K562 (cell line): ENCODE data around the gene ATP6V0A1. TPM values are rescaled to one million over a fixed set of nuclear protein-coding genes. Genes with fewer than 3 reads are reported as not detected.
A peak's percentile ranks its signal among the peaks of the same experiment; 100 is the strongest.

Experiments used
- ARID2 ChIP-seq: fragments of 450-650 bp; IDR thresholded peaks from 2 replicates; pipeline ENCODE4 v1.6.1; 2017; ENCODE audit warnings: antibody characterized with exemption, mild to moderate bottlenecking
- CBX3 ChIP-seq, 2 experiments: IDR thresholded peaks; 1 replicate in 1 of 2; 2 replicates in 1 of 2; pipeline ENCODE4 v1.6.1; 2012; ENCODE audit warnings: inconsistent platforms in 2 of 2, low read length in 2 of 2, borderline replicate concordance in 1 of 2, control low read depth in 1 of 2
- FOXJ3 ChIP-seq: sonication (generic); formaldehyde crosslinking; IDR thresholded peaks from 2 replicates; pipeline ENCODE4 v1.4.0; 2020; ENCODE audit warnings: mild to moderate bottlenecking, missing genetic modification reagents
- HES1 ChIP-seq: fragments of 450-650 bp; IDR thresholded peaks from 2 replicates; pipeline ENCODE4 v1.6.1; 2016; ENCODE audit warnings: low read depth, mild to moderate bottlenecking, moderate library complexity
- HEY1 ChIP-seq: fragments of 250-450 bp; sonication (Bioruptor Pico); IDR thresholded peaks from 2 replicates; pipeline ENCODE4 v1.5.0; 2020; ENCODE audit warnings: mild to moderate bottlenecking, moderate library complexity, borderline replicate concordance
- HMG20B ChIP-seq: fragments of 250-450 bp; sonication (Bioruptor Pico); IDR thresholded peaks from 2 replicates; pipeline ENCODE4 v1.5.0; 2021; ENCODE audit warnings: mild to moderate bottlenecking
- HNRNPK ChIP-seq: fragments of 200-400 bp; formaldehyde crosslinking; IDR thresholded peaks from one replicate; pipeline ENCODE4 v1.6.1; 2018; ENCODE audit warnings: mild to moderate bottlenecking, low read depth, low read length; ENCODE audit not compliant: poor library complexity, severe bottlenecking
- HNRNPLL ChIP-seq: fragments of 200-400 bp; formaldehyde crosslinking; IDR thresholded peaks from 2 replicates; pipeline ENCODE4 v1.6.1; 2017; ENCODE audit warnings: low read length, low read depth, mild to moderate bottlenecking; ENCODE audit not compliant: poor library complexity, severe bottlenecking
- IRF1 ChIP-seq: sonication (generic); formaldehyde crosslinking; IDR thresholded peaks from 2 replicates; pipeline ENCODE4 v1.8.0; 2022; ENCODE audit warnings: missing genetic modification reagents, mild to moderate bottlenecking, borderline replicate concordance
- NFE2 ChIP-seq: IDR thresholded peaks from 2 replicates; pipeline ENCODE4 v1.6.1; 2014; ENCODE audit warnings: antibody characterized with exemption, low read depth
- NFRKB ChIP-seq: fragments of 450-650 bp; IDR thresholded peaks from 2 replicates; pipeline ENCODE4 v1.6.1; 2016; ENCODE audit warnings: low read depth
- NR3C1 ChIP-seq: sonication (generic); formaldehyde crosslinking; IDR thresholded peaks from 2 replicates; pipeline ENCODE4 v1.8.1; 2022; ENCODE audit warnings: missing genetic modification reagents
- RB1 ChIP-seq: fragments of 450-650 bp; IDR thresholded peaks from 2 replicates; pipeline ENCODE4 v1.6.1; 2017; ENCODE audit warnings: low read depth, mild to moderate bottlenecking
- RNF2 ChIP-seq: sonication (generic); IDR thresholded peaks from 2 replicates; pipeline ENCODE4 v1.6.1; 2016
- SMC3 ChIP-seq: conservative IDR thresholded peaks from 2 replicates; pipeline ENCODE4 v1.6.1; 2011; ENCODE audit warnings: low read depth, low read length, improper control_type of control experiment; ENCODE audit not compliant: insufficient read depth
- STAT5A ChIP-seq: IDR thresholded peaks from 2 replicates; pipeline ENCODE4 v1.6.1; 2012; ENCODE audit warnings: low read length, inconsistent platforms, borderline replicate concordance
- ZBTB8A ChIP-seq: fragments of 450-650 bp; IDR thresholded peaks from 2 replicates; pipeline ENCODE4 v1.6.1; 2018; ENCODE audit warnings: mild to moderate bottlenecking, moderate library complexity; ENCODE audit not compliant: partially characterized antibody
- ZFPM2 ChIP-seq: fragments of 250-450 bp; sonication (Bioruptor Pico); IDR thresholded peaks from 2 replicates; pipeline ENCODE4 v1.5.1; 2022; ENCODE audit warnings: mild to moderate bottlenecking
- ZKSCAN1 ChIP-seq: fragments of 150-350 bp; IDR thresholded peaks from 2 replicates; pipeline ENCODE4 v1.6.1; 2016; ENCODE audit warnings: low read depth, low read length
- ZNF740 ChIP-seq, 3 experiments: fragments of 200-800 bp in 1 of 3; sonication (Bioruptor generic) in 1 of 3; sonication (generic) in 1 of 3; formaldehyde crosslinking in 1 of 3; IDR thresholded peaks; 2 replicates each; pipeline versions ENCODE4 v1.6.1 to v1.8.0; 2016 to 2022; ENCODE audit warnings: mild to moderate bottlenecking in 2 of 3, missing compliant biosample characterization in 2 of 3, missing genetic modification characterization in 2 of 3, missing genetic modification reagents in 1 of 3
- polyA plus RNA-seq, 8 experiments: library from polyadenylated mRNA; depleted of rRNA in 4 of 8; stranded (reverse) in 5 of 8; unstranded in 3 of 8; fragments of >200 nt; fragmentation: Nextera tagmentation in 2 of 8; fragmentation: Illumina TruSeq in 1 of 8; extraction: Ambion mirVana in 2 of 8; extraction: Trizol in 1 of 8; gene quantifications; 2 replicates each; pipeline versions ENCODE4 v1.2.1 to v1.2.3, GENCODE V29; 2011 to 2014; ENCODE audit warnings: inconsistent platforms in 1 of 8, missing spikeins in 1 of 8
- total RNA-seq, 7 experiments: library from RNA; depleted of rRNA in 6 of 7; stranded (reverse); fragments of >200 nt in 6 of 7; fragmentation: Illumina TruSeq in 2 of 7; extraction: Trizol in 2 of 7; gene quantifications; 2 replicates each; pipeline versions ENCODE4 v1.2.1 to v1.2.3, GENCODE V29; 2011 to 2021; ENCODE audit warnings: low replicate concordance in 1 of 7
- TF ChIP-seq, protein P1 (sequence below): sonication (generic); formaldehyde crosslinking; IDR thresholded peaks from 2 replicates; pipeline ENCODE4 v1.8.1; 2023; ENCODE audit warnings: mild to moderate bottlenecking, missing genetic modification reagents
- TF ChIP-seq, protein P2 (sequence below), 2 experiments: fragments of 450-650 bp in 1 of 2; sonication (generic) in 1 of 2; formaldehyde crosslinking; conservative IDR thresholded peaks; 2 replicates each; pipeline versions ENCODE4 v1.4.0 to v1.8.1; 2020 to 2022; ENCODE audit warnings: mild to moderate bottlenecking in 1 of 2, missing genetic modification reagents in 1 of 2
- TF ChIP-seq, protein P3 (sequence below): fragments of 450-650 bp; IDR thresholded peaks from 2 replicates; pipeline ENCODE4 v1.6.1; 2016; ENCODE audit warnings: antibody characterized with exemption

Gene ATP6V0A1
- total and polyA plus RNA-seq, 9 of the 15 experiments (the other 6 are each of a cell fraction or from before 2014, with no cell fraction given): 11.8 to 158 (median 75.5) TPM

GRCh38 chr17:42566883-42567573 is 108.3 kb downstream of the ATP6V0A1 start, which contains the start of gene MLX (continued):
- TF ChIP-seq, protein P1, sequence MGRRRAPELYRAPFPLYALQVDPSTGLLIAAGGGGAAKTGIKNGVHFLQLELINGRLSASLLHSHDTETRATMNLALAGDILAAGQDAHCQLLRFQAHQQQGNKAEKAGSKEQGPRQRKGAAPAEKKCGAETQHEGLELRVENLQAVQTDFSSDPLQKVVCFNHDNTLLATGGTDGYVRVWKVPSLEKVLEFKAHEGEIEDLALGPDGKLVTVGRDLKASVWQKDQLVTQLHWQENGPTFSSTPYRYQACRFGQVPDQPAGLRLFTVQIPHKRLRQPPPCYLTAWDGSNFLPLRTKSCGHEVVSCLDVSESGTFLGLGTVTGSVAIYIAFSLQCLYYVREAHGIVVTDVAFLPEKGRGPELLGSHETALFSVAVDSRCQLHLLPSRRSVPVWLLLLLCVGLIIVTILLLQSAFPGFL (CRISPR knock-in tag): no peak
- TF ChIP-seq, protein P2, sequence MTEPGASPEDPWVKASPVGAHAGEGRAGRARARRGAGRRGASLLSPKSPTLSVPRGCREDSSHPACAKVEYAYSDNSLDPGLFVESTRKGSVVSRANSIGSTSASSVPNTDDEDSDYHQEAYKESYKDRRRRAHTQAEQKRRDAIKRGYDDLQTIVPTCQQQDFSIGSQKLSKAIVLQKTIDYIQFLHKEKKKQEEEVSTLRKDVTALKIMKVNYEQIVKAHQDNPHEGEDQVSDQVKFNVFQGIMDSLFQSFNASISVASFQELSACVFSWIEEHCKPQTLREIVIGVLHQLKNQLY (CRISPR knock-in tag; conservative IDR thresholded peaks at IDR 0.05): no peak; a peak in 1 of 4 replicates
- TF ChIP-seq HEY1 (CRISPR knock-in tag): no peak
- no peak for TF ChIP-seq ZBTB8A
- TF ChIP-seq CBX3 (IDR thresholded peaks at IDR 0.05; ENCODE audit: borderline replicate concordance in 1 of 2, low read length in 2 of 2): no peak
- TF ChIP-seq NFE2: no peak
- TF ChIP-seq FOXJ3 (CRISPR knock-in tag): no peak
- peak; percentile 29 for TF ChIP-seq HNRNPLL
- no peak for TF ChIP-seq IRF1
- TF ChIP-seq RNF2: 0 out of 2 replicates have a peak, but pooled peaks have one; percentile 49
- no peak for TF ChIP-seq HES1
- no peak for TF ChIP-seq NR3C1
- no peak for TF ChIP-seq SMC3
- TF ChIP-seq ZKSCAN1: no peak
- no peak for TF ChIP-seq ZNF740 (CRISPR knock-in tag; IDR thresholded peaks at IDR 0.05)
- no peak for TF ChIP-seq ZNF740 (tag; IDR thresholded peaks at IDR 0.05)
- TF ChIP-seq STAT5A: no peak
- no peak for TF ChIP-seq HMG20B (CRISPR knock-in tag)
- no peak for TF ChIP-seq NFRKB
- TF ChIP-seq, protein P3, sequence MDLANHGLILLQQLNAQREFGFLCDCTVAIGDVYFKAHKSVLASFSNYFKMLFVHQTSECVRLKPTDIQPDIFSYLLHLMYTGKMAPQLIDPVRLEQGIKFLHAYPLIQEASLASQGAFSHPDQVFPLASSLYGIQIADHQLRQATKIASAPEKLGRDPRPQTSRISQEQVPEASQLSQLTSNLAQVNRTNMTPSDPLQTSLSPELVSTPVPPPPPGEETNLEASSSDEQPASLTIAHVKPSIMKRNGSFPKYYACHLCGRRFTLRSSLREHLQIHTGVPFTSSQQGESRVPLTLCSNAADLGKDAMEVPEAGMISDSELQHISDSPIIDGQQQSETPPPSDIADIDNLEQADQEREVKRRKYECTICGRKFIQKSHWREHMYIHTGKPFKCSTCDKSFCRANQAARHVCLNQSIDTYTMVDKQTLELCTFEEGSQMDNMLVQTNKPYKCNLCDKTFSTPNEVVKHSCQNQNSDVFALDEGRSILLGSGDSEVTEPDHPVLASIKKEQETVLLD: peak; percentile 94
- TF ChIP-seq ZFPM2 (CRISPR knock-in tag): no peak
- peak; percentile 13; the same call in 1 of the 2 replicates for TF ChIP-seq RB1
- peak; percentile 50 for TF ChIP-seq HNRNPK
- TF ChIP-seq ARID2: no peak
